GM12874 (cell line): ENCODE measurements around the gene ADD2.

Experiments used
- TF ChIP-seq, protein P1 (sequence below): IDR thresholded peaks from 2 replicates; pipeline ENCODE4 v1.5.1; 2011; ENCODE audit warnings: low read depth, mild to moderate bottlenecking, control low read depth, low read length, moderate library complexity; ENCODE audit not compliant: insufficient read depth

ADD2 gene

DNA sequence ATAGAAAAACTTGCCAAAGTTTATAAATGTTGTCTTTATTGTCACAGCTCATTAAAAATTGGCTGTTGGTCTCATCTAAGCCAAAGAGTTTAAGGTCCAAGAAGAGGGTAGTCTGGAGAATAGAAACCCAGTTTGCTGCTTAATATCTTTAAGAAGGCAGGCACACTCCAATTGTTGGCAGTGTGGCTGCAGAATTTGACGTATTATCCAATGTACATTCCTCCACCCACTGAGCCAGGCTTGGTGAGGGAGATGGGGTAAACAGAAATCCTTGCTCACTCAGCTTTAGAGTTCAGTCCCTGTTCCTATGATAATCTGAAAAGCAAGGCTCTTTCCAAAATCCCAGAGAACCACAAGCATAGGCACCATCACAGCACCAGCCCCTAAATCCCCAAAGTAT is 10.7 kb upstream of the ADD2 start:
- TF ChIP-seq, protein P1, sequence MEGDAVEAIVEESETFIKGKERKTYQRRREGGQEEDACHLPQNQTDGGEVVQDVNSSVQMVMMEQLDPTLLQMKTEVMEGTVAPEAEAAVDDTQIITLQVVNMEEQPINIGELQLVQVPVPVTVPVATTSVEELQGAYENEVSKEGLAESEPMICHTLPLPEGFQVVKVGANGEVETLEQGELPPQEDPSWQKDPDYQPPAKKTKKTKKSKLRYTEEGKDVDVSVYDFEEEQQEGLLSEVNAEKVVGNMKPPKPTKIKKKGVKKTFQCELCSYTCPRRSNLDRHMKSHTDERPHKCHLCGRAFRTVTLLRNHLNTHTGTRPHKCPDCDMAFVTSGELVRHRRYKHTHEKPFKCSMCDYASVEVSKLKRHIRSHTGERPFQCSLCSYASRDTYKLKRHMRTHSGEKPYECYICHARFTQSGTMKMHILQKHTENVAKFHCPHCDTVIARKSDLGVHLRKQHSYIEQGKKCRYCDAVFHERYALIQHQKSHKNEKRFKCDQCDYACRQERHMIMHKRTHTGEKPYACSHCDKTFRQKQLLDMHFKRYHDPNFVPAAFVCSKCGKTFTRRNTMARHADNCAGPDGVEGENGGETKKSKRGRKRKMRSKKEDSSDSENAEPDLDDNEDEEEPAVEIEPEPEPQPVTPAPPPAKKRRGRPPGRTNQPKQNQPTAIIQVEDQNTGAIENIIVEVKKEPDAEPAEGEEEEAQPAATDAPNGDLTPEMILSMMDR = no peak

DNA sequence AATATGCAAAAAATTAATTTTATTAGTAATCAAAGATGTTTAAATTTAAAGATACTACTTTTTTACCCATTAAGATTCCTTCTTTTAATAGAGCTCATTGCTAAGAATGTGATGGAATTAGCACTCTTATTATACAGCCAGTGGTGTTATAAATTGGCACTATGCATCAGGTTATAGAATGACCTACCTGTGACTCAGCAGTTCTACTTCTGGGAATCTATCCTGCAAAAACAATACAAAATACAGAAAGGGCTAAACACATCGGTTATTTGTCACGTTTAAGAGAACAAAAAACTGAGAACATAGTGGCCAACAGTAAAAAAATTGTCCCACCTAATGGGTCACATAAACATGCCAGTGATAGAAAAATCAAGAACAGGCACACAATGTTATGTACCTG is 9.4 kb upstream of the ADD2 start:
- TF ChIP-seq, protein P1 = no peak

DNA sequence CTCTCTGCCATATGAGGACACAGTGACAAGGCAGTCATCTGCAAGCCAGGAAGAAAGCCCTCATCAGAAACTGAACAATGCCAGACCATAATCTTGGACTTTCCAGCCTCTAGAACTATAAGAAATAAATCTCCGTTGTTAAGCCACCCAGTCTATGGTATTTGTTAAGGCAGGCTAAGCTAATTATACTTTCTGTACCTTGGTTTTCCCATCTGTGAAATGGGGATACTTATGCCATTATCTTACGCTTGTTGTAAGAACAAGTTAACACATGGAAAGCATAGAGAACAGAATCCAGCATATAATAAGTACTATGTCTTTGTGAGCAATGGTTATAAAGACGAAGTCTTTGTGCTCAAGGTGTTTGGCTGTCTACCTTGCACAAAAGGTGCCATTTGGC is 8.3 kb upstream of the ADD2 start:
- TF ChIP-seq, protein P1 = no peak

DNA sequence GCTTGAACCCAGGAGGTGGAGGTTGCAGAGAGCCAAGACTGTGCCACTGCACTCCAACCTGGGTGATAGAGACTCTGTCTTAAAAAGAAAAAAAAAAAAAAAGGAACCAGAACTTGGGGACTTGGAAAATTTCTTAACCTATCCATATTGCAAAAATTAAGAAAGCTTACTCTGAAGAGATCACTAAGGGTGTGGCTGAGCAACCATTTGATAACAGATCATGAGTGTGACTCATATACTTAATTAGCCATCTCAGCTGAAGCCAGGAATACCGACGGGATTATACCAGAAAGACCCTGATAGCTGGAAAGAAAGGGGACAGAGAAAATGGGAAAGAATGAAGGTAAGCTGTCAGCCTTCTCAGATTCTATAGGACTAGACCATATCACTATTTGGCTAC is 7.1 kb upstream of the ADD2 start:
- TF ChIP-seq, protein P1 = no peak

DNA sequence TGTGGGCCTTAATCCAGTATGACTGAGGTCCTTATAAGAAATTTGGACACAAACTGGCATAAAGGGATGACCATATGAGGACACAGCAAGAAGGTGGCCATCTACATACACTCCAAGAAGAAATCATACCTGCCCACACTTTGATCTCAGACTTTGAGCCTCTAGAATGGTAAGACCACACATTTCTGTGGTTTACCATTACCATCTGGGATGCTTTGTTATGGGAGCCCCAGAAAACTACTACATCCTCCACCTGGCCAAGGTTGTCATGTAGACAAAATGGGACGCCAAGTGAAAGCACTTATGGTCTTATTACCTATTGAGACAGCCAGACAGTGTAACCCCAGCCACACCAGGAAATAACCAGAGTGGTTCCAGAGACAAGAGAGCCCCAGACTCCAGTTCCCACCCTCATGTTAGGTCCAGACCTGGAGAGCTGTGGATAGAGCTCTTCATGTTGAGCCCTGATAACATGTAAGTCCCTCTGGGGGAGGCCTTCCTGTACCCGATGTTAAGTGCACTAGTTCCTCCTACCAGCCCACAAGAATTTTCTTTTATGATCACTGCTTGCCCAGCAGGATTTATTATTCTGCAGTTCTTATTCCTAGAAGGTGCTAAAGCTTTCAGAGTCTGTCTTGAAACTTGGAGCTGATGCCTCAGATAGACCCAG is 4.6 kb upstream of the ADD2 start:
- TF ChIP-seq, protein P1 = no peak

DNA sequence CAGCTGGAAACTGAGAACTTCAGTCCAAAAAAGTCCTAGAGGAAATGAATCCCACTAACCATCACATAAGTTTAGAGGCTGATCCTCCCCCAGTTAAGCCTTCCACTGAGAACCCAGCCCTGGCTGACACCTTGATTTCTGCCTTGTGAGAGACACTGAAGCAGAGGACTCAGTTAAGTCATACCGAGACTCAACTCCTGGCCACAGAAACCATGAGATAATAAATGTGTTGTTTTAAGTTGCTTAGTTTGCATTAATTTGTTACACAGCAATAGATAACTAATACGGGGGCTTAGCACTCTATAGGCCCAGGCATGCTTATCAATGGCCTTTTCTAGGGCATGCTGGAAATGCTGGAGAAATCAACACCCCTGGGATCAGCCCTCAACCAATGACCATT is 3.4 kb upstream of the ADD2 start:
- TF ChIP-seq, protein P1 = no peak

DNA sequence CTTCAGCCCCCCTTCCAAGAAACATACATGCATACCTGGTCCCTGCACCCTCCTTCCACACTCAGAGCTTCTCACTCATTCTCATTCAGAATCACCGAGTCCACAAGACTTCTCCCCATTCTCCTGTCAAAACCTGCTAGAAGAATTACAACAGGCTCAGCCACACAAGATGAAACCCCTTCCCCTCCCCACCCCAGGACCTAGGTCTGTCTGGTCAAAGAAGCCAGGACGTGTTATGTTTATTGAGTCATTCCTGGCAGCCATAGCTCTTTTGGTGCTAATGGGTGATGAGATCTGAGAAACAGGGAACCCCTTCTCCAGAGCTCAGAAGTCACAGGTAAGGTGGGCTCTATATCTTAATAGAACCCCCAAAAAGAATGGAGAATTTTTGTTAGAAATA is 1.4 kb upstream of the ADD2 start:
- TF ChIP-seq, protein P1 = no peak
